ENCODE measurements around the gene RAI1.

RAI1 gene

DNA sequence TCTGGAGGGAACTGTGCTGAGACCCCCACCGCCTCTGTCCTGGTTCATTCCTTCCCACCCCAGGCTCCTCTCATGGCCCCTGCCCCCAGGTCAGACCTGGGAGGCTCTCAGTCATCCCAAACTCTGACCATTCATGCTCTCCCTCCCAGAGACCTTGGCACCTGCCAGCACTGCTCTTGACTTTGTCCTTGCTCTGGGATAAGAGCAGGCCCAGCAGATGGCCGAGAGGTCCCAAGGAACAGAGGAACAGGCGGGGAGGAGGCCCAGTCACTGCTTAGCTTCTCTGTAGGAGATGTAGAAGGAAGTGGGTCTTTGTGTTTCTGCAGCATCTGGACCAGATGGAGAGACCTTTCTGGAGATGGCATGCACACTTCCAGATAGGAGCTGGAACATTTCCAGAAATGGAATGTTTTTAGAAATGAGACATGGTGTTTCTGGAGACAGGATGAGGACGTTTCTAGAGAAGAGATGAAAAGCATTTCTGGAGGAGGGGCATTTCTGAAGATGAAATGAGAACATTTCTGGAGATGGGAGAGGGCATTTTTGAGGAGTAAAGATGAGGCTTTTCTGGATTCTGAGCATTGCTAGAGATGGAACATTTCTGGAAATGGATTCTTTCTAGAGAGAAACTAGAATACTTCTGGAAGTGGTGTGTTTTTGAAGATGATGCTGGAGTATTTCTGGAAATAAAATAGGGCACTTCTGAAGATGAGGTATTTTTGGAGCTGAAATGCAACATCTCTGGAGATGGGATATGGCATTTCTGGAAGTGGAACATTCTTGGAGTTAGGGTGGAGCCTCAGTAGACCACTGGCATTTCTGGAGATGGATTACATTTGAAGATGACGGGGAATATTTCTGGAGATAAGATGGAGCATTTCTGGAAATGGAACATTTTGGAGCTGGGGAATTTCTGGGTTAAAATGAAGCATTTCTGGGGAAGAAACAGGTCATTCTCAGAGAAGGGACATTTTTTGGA is 55.2 kb downstream of the RAI1 start:
- no peak for DNase-seq

DNA sequence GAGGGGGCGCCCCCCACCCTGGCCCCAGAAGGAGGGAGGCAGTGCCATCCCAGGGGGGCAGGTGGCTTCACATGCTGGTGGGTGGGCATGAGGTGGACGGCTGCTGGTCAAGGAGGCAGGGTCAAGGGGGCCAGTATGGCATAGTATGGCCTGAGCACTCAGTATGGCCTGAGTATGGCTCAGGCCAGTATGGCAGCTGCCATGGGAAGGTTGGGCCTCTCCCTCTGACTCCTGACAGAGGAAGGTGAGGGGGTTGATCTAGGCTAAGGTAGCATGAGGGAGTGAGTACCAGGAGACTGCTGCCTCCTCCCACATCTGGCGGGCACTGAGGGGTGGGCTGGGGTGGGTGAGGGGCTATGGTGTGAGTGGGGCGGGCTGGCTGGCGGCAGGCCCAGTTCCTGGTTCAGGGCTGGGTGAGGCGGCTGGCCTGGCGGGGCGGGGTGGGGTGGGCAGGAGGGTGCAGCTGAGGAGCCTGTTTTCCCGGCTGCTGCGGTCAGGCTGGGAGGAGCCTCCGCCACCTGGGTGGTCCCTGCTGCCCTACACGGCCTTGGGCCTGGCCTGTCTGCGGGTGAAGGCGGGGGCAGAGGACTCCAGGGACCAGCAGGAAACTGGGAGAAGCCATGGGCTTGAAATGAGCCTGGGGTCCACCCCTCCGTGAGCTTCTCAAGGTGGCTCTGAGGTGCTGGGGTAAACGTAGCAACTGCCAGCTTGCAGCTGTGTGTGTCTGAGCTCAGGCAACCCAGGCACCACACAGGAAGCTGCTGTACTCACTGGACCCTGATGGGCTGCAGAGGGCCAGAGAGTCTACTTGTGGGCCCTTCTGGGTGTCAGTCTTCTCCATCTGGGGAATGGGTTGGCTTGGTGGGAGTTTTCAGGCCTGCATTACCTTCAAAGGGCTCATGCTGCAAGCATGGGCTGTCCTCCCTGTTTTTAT is 57.0 kb downstream of the RAI1 start:
- no peak for DNase-seq

- DNase-seq, result no peak
Observed at GRCh38 chr17:17738901-17739300, 57.6 kb downstream of the RAI1 start.

- no peak for DNase-seq
Observed at GRCh38 chr17:17739388-17740066, 58.3 kb downstream of the RAI1 start.

GRCh38 chr17:17740615-17741348 is 59.5 kb downstream of the RAI1 start:
- DNase-seq, result no peak

GRCh38 chr17:17741349-17742023 is 60.2 kb downstream of the RAI1 start:
- no peak for DNase-seq

DNA sequence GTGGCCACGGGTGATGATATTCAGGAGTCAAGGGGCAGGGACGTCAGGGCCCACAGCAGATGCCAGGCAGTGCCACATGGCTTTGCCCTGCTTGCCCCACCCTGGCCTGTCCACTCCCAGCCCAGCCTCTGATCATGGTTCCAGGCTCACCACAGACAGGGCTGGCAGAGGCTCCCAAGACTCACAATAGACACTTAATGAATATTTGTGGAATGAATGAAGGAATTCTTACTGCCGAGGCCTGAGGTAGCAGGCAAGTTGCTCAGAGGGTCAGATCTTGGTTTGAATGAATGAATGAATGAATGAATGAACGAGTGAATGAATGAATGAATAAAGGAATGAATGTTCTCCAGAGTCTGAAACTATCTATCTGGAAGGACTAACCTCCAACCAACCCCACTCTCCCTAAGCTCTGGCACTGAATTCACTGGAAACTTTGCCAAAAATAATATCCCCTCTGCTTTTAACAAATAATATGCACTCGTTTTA is 60.9 kb downstream of the RAI1 start:
- DNase-seq, result no peak

GRCh38 chr17:17742688-17743390 is 61.6 kb downstream of the RAI1 start:
- no peak for DNase-seq

DNA sequence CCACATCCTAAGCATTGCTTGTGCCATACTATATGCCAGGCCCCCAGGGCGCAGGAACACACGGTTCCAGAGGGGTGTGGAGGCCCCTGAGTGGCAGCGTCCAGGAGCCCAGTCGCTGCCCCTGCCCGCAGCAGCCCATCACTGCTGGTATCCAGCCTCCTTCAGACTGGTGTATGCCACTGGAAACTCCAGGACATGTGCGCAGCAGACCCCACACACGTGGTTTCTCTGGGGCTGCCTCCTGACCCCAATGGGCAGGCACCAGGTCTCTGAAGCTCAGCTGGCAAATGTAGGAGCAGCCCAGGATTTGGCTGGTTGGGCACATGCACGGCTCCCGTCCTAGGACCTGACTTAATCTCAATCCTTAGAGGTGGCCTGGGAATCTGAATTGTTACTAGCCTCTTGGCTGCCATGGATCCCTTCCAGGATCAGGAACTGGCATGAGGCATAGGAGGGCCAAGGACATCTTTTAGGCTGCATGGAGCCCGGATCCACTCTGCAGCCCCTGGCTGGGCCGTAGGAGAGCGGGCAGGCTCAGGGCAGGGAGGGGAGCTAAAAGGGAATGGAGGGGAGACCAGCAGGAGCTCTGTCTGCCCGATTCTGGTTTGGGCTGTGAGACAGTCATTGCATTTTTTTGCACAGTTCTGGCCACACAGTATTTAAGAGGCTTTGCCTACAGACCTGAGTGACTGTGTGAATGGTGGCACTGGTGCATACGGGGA is 62.3 kb downstream of the RAI1 start:
- no peak for DNase-seq

GRCh38 chr17:17744116-17744515 is 62.9 kb downstream of the RAI1 start:
- no peak for DNase-seq

DNA sequence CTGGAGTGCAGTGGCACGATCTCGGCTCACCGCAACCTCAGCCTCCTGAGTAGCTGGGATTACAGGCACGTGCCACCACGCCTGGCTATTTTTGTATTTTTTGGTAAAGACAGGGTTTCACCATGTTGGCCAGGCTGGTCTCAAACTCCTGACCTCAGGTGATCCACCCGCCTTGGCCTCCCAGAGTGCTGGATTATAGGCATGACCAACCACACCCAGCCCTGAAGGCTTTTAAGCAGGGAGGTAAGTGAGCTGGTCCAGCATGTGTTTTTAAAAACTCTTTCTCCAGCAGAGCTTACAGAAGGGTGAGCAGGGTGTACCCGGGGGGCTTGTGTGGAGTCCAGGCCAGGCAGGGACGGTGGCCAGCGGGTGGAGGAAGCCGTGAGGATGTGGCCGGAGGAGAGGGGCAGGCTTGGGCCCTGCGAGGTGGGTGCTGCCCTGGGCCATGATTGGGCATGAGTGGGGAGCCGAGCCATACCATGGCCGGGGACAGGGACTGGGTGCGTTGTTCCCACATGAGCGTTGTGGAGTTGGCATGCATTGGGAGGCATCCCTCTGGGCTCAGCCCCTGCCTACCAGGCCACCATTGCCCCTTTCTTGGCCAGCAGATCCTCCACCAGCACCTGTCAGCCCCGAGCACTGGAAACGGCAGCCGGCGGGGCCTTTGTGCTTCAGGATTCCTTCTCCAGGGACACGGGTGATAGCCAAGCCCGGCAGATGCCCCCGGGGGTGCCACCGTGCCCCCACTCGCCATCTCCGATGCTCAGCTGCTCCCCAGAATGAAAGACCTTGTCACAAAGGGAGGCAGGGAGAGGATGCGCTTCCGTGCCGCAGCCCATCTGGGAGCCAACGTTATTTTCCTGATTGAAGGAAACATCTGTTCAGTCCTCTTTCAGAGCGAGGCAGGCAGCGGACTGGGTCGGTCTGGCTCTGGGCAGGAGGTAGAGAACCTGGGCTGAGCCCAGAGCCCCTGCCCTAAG is 64.5 kb downstream of the RAI1 start:
- DNase-seq, result no peak

GRCh38 chr17:17748179-17748578 is 66.9 kb downstream of the RAI1 start:
- DNase-seq, result no peak

GRCh38 chr17:17748604-17749003 is 67.3 kb downstream of the RAI1 start:
- no peak for DNase-seq

DNA sequence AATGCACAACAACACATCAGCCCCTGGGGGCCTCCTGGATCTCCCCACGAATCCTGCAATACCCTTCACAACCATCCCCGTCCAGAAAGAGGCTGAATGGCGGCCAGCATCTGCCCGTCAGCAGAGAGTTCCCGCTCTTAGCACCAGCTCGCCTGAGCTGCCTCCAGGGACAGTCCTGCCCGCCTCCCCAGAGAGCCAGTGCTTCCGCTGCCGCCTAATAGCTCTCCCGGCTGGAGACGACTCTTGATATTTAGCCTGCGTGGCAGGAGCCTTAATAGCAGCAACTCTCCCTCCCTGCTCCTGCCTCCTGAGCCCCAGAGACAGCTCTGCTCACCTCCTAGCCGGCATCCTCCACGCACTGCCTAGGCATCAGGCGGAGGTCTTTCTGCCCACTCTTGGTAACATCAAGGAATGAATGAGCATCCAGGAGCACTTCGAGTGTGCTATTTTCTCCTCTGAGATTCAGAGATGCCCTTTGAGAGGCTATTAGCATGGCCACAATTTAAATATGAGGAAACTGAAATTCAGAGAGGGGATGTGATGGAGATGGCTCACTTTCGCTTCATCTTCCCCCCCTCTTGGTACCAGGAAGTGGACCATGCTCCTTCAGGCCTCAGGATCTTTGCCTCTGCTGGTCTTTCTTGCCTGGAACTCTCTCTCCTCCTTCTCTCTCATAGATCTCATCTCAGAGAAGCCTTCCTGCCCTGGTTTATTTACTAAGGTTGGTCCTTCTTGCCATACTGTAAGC is 67.9 kb downstream of the RAI1 start:
- DNase-seq, result no peak

- DNase-seq, result no peak
Observed at GRCh38 chr17:17749921-17750320, 68.7 kb downstream of the RAI1 start.

DNA sequence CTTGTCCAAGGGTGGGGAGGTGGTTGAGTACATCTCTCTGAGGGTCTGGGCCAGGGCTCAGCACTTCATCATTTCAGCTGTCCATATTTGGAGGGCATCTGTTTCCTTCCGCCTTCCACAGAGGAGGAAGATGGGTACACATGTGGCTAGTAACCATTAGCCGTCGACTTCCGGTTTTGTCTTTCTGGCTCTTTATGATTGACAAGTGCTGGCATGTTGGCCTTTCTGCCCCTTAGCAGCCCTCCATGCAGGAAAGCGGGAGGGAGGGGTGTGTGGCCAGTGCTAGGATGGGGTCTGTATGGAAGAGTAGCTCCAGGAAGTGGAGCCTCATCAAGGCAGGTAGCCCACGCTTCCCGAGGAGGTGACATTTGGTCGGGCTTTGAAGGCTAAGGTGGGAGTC is 69.6 kb downstream of the RAI1 start:
- no peak for DNase-seq

- DNase-seq, result no peak
Observed at GRCh38 chr17:17751489-17752088, 70.3 kb downstream of the RAI1 start.

Data from NCI-H187 treated with DMSO at 0.1 percent for 48 hours (cell line).